HEK293 (cell line): ENCODE measurements around the gene PRKAG2.

ENCODE experiments used
- CTCF ChIA-PET: fragments of 350-600 bp; formaldehyde crosslinking; extraction: SDS; loops from one replicate; lab custom pipeline; 2021; ENCODE audit warnings: antibody characterized with exemption; lab: Yijun Ruan, JAX
- POLR2A ChIA-PET: fragments of 300-600 bp; formaldehyde crosslinking; extraction: SDS; loops from one replicate; lab custom pipeline; 2020; ENCODE audit warnings: antibody characterized with exemption, inconsistent platforms; lab: Yijun Ruan, JAX
- H3K27ac ChIP-seq: fragments of 200-500 bp; sonication (Bioruptor generic); 2 replicates; pipeline ENCODE4 v1.5.1; 2014; ENCODE audit warnings: low read depth, low read length, control low read depth, inconsistent platforms; ENCODE audit errors: extremely low read depth
- H3K36me3 ChIP-seq, 2 experiments: fragments of 200-500 bp in 1 of 2; sonication (Bioruptor generic) in 1 of 2; 1 replicate in 1 of 2; 2 replicates in 1 of 2; pipeline ENCODE4 v1.5.1; 2014 to 2017; ENCODE audit warnings: inconsistent platforms in 2 of 2, low read length in 2 of 2; ENCODE audit not compliant: control insufficient read depth in 2 of 2, insufficient read depth in 1 of 2
- H3K4me1 ChIP-seq: fragments of 200-500 bp; sonication (Bioruptor generic); 2 replicates; pipeline ENCODE4 v1.5.1; 2014; ENCODE audit warnings: mild to moderate bottlenecking, low read length, inconsistent platforms; ENCODE audit not compliant: control insufficient read depth, insufficient read depth
- H3K4me3 ChIP-seq: 2 replicates; pipeline ENCODE4 v1.5.1; 2011; ENCODE audit warnings: low read depth, mild to moderate bottlenecking, control low read depth, low read length, moderate library complexity
- H3K9me3 ChIP-seq: fragments of 200-500 bp; sonication (Bioruptor generic); 2 replicates; pipeline ENCODE4 v1.5.1; 2014; ENCODE audit warnings: low read depth, low read length, inconsistent platforms; ENCODE audit not compliant: control insufficient read depth, insufficient read depth
- KLF7 ChIP-seq: fragments of 450-650 bp; formaldehyde crosslinking; IDR thresholded peaks from 2 replicates; pipeline ENCODE4 v1.5.1; 2016; ENCODE audit warnings: missing biosample characterization, missing genetic modification characterization, borderline replicate concordance
- SCRT2 ChIP-seq: fragments of 450-650 bp; formaldehyde crosslinking; IDR thresholded peaks from 2 replicates; pipeline ENCODE4 v1.5.1; 2016; ENCODE audit warnings: missing biosample characterization, missing genetic modification characterization
- YY1 ChIP-seq: fragments of 450-650 bp; formaldehyde crosslinking; IDR thresholded peaks from 2 replicates; pipeline ENCODE4 v1.5.1; 2018; ENCODE audit warnings: missing biosample characterization, missing genetic modification characterization
- ZFP3 ChIP-seq: fragments of 450-650 bp; formaldehyde crosslinking; IDR thresholded peaks from 2 replicates; pipeline ENCODE4 v1.5.1; 2016; ENCODE audit warnings: low read depth, missing biosample characterization, missing genetic modification characterization
- ZNF2 ChIP-seq: fragments of 450-650 bp; formaldehyde crosslinking; IDR thresholded peaks from 2 replicates; pipeline ENCODE4 v1.5.1; 2016; ENCODE audit warnings: missing biosample characterization, missing genetic modification characterization
- ZNF266 ChIP-seq: fragments of 450-650 bp; formaldehyde crosslinking; IDR thresholded peaks from 2 replicates; pipeline ENCODE4 v1.5.1; 2016; ENCODE audit warnings: missing biosample characterization, missing genetic modification characterization, low read depth
- ZNF311 ChIP-seq: fragments of 450-650 bp; formaldehyde crosslinking; IDR thresholded peaks from 2 replicates; pipeline ENCODE4 v1.5.1; 2017; ENCODE audit warnings: missing biosample characterization, missing genetic modification characterization, borderline replicate concordance
- ZNF350 ChIP-seq: fragments of 450-650 bp; formaldehyde crosslinking; IDR thresholded peaks from 2 replicates; pipeline ENCODE4 v1.5.0; 2017; ENCODE audit warnings: missing biosample characterization, mild to moderate bottlenecking, missing genetic modification characterization
- ZNF416 ChIP-seq: fragments of 450-650 bp; formaldehyde crosslinking; IDR thresholded peaks from 2 replicates; pipeline ENCODE4 v1.5.1; 2016; ENCODE audit warnings: missing biosample characterization, missing genetic modification characterization
- ZNF529 ChIP-seq: fragments of 450-650 bp; formaldehyde crosslinking; IDR thresholded peaks from 2 replicates; pipeline ENCODE4 v1.5.1; 2017; ENCODE audit warnings: missing genetic modification characterization, missing biosample characterization; ENCODE audit not compliant: insufficient replicate concordance
- ZNF600 ChIP-seq: fragments of 450-650 bp; formaldehyde crosslinking; IDR thresholded peaks from 2 replicates; pipeline ENCODE4 v1.5.1; 2016; ENCODE audit warnings: missing biosample characterization, missing genetic modification characterization
- ZNF610 ChIP-seq: fragments of 450-650 bp; formaldehyde crosslinking; IDR thresholded peaks from 2 replicates; pipeline ENCODE4 v1.5.1; 2016; ENCODE audit warnings: missing biosample characterization, missing genetic modification characterization, borderline replicate concordance
- ZNF707 ChIP-seq: fragments of 450-650 bp; formaldehyde crosslinking; IDR thresholded peaks from 2 replicates; pipeline ENCODE4 v1.5.1; 2016; ENCODE audit warnings: missing biosample characterization, missing genetic modification characterization
- ZNF768 ChIP-seq: fragments of 450-650 bp; formaldehyde crosslinking; IDR thresholded peaks from 2 replicates; pipeline ENCODE4 v1.5.1; 2018; ENCODE audit warnings: missing biosample characterization, mild to moderate bottlenecking, missing genetic modification characterization
- ZSCAN30 ChIP-seq: fragments of 450-650 bp; IDR thresholded peaks from 2 replicates; pipeline ENCODE4 v1.5.1; 2018; ENCODE audit warnings: missing biosample characterization, mild to moderate bottlenecking, missing genetic modification characterization, moderate library complexity
- TF ChIP-seq, protein P1 (sequence below): fragments of 450-650 bp; formaldehyde crosslinking; IDR thresholded peaks from 2 replicates; pipeline ENCODE4 v1.5.1; 2017; ENCODE audit warnings: missing biosample characterization, missing genetic modification characterization
- TF ChIP-seq, protein P2 (sequence below): fragments of 450-650 bp; formaldehyde crosslinking; IDR thresholded peaks from 2 replicates; pipeline ENCODE4 v1.5.1; 2016; ENCODE audit warnings: missing biosample characterization, missing genetic modification characterization
- TF ChIP-seq, protein P3 (sequence below): IDR thresholded peaks from 2 replicates; pipeline ENCODE4 v1.6.1; 2011; ENCODE audit warnings: mild to moderate bottlenecking, low read depth, low read length, borderline replicate concordance
- TF ChIP-seq, protein P4 (sequence below): fragments of 450-650 bp; formaldehyde crosslinking; conservative IDR thresholded peaks from 2 replicates; pipeline ENCODE4 v1.5.1; 2016; ENCODE audit warnings: low read depth, missing biosample characterization, missing genetic modification characterization

The PRKAG2 gene

DNA sequence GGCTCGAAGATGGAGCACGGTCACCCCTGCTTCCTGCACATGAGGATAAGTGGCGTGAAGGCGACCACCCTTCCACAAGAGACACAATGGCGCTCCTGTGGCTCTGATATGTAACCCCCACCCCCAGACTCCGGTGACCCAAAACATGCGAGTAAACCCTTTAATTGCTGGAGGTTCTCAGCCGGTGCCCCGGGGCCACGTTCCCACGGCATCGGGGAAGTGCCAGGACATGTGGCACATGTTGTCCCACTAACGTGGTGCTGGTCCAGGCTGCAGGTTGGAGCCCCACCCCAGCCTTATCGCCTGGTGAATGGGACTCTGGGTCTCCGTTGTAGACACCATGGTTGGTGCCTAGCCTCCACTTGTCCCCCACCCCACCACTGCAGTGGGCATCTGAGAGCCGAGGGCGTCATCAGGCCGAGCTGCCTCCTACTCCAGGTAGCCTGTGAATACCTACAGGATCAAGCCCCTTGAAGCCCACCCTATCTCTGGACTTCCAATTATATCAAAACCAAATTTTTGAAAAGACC, 132.8 kb downstream of the PRKAG2 start (continued):
- TF ChIP-seq, protein P1, sequence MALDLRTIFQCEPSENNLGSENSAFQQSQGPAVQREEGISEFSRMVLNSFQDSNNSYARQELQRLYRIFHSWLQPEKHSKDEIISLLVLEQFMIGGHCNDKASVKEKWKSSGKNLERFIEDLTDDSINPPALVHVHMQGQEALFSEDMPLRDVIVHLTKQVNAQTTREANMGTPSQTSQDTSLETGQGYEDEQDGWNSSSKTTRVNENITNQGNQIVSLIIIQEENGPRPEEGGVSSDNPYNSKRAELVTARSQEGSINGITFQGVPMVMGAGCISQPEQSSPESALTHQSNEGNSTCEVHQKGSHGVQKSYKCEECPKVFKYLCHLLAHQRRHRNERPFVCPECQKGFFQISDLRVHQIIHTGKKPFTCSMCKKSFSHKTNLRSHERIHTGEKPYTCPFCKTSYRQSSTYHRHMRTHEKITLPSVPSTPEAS (tag by site-specific recombination), result no peak
- TF ChIP-seq ZNF311 (no peak), YY1 (no peak), ZNF416 (tag by site-specific recombination) (no peak)

DNA sequence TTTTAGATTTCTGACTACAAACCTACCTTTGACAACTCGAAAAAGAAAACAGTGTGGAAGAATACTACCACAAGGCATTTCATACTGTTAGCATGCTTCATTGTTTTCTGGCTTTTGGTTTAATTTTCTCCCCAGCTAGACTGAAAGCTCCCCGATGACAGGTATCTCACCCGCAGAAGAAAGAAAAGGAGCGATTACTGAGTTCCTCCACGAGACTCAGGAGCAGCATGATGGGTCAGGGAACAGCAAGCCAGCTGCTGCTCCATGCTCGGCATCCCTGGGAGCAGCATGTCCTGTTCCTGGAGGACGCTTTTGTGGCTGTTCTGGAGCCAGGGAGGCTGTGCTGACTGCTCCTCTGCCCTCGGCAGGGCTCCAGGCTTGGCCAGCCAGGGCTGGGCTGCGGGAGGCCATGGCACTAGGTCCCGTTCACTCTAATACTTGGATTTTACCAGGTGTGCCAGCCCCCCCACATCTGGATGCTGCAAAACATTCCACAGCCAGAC, 133.4 kb downstream of the PRKAG2 start:
- Histone ChIP-seq H3K4me3 (no peak overlapping the region), H3K36me3 (no peaks in the 10 kb centered on the region), H3K9me3 (no peaks in the 10 kb centered on the region), H3K4me1 (no peaks in the 10 kb centered on the region), H3K27ac (no peak overlapping the region)
- TF ChIP-seq, protein P2, sequence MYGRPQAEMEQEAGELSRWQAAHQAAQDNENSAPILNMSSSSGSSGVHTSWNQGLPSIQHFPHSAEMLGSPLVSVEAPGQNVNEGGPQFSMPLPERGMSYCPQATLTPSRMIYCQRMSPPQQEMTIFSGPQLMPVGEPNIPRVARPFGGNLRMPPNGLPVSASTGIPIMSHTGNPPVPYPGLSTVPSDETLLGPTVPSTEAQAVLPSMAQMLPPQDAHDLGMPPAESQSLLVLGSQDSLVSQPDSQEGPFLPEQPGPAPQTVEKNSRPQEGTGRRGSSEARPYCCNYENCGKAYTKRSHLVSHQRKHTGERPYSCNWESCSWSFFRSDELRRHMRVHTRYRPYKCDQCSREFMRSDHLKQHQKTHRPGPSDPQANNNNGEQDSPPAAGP (tag by site-specific recombination), result no peak
- peak; percentile 38; the same call in 1 of the 2 replicates for TF ChIP-seq ZNF600
- TF ChIP-seq KLF7 (tag by site-specific recombination), result no peak
- no peak for TF ChIP-seq ZNF610
- ChIA-PET CTCF (interaction anchor here (1.4 to 3.4 kb wide), 2 partner anchors 11 to 16 kb away, joined by 7 to 19 read pairs; no protein-coding TSS in a partner anchor), POLR2A (no interaction called here)

DNA sequence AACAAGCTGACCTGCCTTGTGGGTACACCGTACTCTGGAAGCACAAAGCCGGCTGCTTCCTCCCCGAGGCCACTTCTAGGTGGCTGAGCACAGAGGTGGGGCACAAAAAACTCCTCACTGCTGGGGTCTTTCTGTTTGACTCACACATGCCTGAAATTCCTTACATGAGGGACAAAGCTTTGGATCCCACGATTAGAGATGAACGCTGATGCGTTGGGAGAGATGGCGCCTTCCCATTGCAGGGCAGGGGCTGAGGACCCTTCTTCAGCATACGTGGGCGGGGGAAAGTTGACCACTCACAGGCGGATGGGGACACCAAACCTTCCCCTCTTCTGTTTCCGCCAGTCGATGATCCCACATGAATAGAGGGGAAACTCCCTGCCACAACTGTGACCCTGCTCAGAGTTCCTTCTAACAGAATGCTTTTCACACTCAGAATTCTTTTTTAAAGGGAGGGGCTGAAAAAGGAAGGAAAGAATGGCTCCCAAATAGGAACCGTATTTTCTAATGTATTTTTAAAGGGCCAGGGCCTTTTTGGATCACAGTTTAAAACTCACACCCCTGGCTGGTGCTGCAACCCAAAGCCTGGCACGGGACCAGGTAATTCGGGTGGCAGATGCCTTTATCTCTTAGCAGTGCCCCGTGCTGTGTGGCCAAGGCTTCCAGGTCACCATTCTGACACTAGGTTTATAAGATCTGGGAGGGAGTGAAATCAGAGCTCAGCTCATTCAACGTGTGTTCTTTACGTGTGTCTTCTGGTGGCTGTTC, 134.0 kb downstream of the PRKAG2 start:
- H3K36me3 ChIP-seq, result no peaks in the 10 kb centered on the region
- ChIA-PET CTCF (interaction anchor here (1.4 to 3.4 kb wide), 2 partner anchors 12 to 17 kb away, joined by 7 to 19 read pairs; no protein-coding TSS in a partner anchor), POLR2A (no interaction called here)
- no peaks in the 10 kb centered on the region for H3K9me3 ChIP-seq
- H3K4me1 ChIP-seq, result no peaks in the 10 kb centered on the region
- no peak overlapping the region for H3K27ac ChIP-seq
- no peak for TF ChIP-seq ZNF529
- TF ChIP-seq ZNF2 (tag by site-specific recombination), result no peak
- TF ChIP-seq ZNF266 (tag by site-specific recombination), result no peak
- TF ChIP-seq ZNF768 (tag by site-specific recombination), result no peak
- TF ChIP-seq, protein P3, sequence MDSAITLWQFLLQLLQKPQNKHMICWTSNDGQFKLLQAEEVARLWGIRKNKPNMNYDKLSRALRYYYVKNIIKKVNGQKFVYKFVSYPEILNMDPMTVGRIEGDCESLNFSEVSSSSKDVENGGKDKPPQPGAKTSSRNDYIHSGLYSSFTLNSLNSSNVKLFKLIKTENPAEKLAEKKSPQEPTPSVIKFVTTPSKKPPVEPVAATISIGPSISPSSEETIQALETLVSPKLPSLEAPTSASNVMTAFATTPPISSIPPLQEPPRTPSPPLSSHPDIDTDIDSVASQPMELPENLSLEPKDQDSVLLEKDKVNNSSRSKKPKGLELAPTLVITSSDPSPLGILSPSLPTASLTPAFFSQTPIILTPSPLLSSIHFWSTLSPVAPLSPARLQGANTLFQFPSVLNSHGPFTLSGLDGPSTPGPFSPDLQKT, result no peak
- TF ChIP-seq ZNF350 (tag by site-specific recombination), result no peak
- H3K4me3 ChIP-seq, result no peak overlapping the region

DNA sequence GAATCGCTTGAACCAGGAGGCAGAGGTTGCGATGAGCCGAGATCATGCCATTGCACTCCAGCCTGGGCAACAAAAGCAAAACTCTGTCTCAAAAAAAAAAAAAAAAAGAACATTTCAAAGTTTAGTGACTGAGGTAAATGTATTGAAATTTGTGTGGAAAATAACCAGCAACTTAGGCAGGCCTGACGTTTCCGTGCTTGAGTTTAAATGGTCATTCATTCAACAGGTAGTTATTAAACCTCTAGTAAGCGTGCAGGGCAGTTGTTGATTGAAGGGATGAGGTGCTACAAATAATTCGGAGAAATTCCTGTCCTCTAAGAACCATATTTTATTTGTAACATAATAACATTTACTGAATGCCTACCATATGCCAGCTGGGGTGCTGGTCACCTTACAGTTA, 135.3 kb downstream of the PRKAG2 start:
- Histone ChIP-seq H3K4me3 (no peak overlapping the region), H3K4me1 (no peaks in the 10 kb centered on the region), H3K27ac (no peak overlapping the region), H3K36me3 (no peaks in the 10 kb centered on the region), H3K9me3 (no peaks in the 10 kb centered on the region)
- no peak for TF ChIP-seq ZNF707 (tag by site-specific recombination)
- TF ChIP-seq SCRT2 (tag by site-specific recombination), result peak; percentile 61
- TF ChIP-seq ZSCAN30 (tag by site-specific recombination), result no peak
- TF ChIP-seq ZNF768 (tag by site-specific recombination), result no peak
- no peak for TF ChIP-seq ZFP3 (tag by site-specific recombination)
- TF ChIP-seq, protein P4, sequence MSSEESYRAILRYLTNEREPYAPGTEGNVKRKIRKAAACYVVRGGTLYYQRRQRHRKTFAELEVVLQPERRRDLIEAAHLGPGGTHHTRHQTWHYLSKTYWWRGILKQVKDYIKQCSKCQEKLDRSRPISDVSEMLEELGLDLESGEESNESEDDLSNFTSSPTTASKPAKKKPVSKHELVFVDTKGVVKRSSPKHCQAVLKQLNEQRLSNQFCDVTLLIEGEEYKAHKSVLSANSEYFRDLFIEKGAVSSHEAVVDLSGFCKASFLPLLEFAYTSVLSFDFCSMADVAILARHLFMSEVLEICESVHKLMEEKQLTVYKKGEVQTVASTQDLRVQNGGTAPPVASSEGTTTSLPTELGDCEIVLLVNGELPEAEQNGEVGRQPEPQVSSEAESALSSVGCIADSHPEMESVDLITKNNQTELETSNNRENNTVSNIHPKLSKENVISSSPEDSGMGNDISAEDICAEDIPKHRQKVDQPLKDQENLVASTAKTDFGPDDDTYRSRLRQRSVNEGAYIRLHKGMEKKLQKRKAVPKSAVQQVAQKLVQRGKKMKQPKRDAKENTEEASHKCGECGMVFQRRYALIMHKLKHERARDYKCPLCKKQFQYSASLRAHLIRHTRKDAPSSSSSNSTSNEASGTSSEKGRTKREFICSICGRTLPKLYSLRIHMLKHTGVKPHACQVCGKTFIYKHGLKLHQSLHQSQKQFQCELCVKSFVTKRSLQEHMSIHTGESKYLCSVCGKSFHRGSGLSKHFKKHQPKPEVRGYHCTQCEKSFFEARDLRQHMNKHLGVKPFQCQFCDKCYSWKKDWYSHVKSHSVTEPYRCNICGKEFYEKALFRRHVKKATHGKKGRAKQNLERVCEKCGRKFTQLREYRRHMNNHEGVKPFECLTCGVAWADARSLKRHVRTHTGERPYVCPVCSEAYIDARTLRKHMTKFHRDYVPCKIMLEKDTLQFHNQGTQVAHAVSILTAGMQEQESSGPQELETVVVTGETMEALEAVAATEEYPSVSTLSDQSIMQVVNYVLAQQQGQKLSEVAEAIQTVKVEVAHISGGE (tag by site-specific recombination), result no peak
- CTCF ChIA-PET, result no interaction called here
- POLR2A ChIA-PET, result no interaction called here
